Mesendoderm (in vitro differentiated cells): ENCODE results near the gene KCTD6.

Experiments
- DNase-seq: peaks from one replicate; pipeline ENCODE4 v3.0.0; 2013
- H2AK5ac ChIP-seq: 2 replicates; pipeline ENCODE4 v1.6.1; 2013; ENCODE audit warnings: low read length, inconsistent platforms
- H2BK120ac ChIP-seq: 2 replicates; pipeline ENCODE4 v1.6.1; 2013; ENCODE audit warnings: low read depth, mild to moderate bottlenecking, low read length, moderate library complexity, mixed read lengths
- H2BK15ac ChIP-seq: replicated peaks from 2 replicates; pipeline ENCODE4 v1.6.1; 2013; ENCODE audit warnings: low read depth, mild to moderate bottlenecking, moderate library complexity
- H2BK5ac ChIP-seq: 2 replicates; pipeline ENCODE4 v1.6.1; 2013; ENCODE audit warnings: low read length, inconsistent platforms
- H3K18ac ChIP-seq: 2 replicates; pipeline ENCODE4 v1.6.1; 2013; ENCODE audit warnings: mild to moderate bottlenecking, low read length, mixed read lengths
- H3K23ac ChIP-seq: one replicate; pipeline ENCODE4 v1.6.1; 2013; ENCODE audit warnings: low read length
- H3K27ac ChIP-seq: 2 replicates; pipeline ENCODE4 v1.5.1; 2013; ENCODE audit warnings: low read depth, mild to moderate bottlenecking, inconsistent platforms, low read length, moderate library complexity
- H3K27me3 ChIP-seq: 2 replicates; pipeline ENCODE4 v1.6.1; 2013; ENCODE audit warnings: low read length, control low read depth, mild to moderate bottlenecking, inconsistent platforms; ENCODE audit not compliant: insufficient read depth, poor library complexity
- H3K36me3 ChIP-seq: 2 replicates; pipeline ENCODE4 v1.6.1; 2013; ENCODE audit warnings: low read length, inconsistent platforms; ENCODE audit not compliant: control insufficient read depth, insufficient read depth
- H3K4ac ChIP-seq: one replicate; pipeline ENCODE4 v1.6.1; 2013; ENCODE audit warnings: low read depth, mild to moderate bottlenecking, low read length, moderate library complexity
- H3K4me1 ChIP-seq: 2 replicates; pipeline ENCODE4 v1.6.1; 2013; ENCODE audit warnings: low read depth, low read length, inconsistent platforms; ENCODE audit not compliant: control insufficient read depth
- H3K4me2 ChIP-seq: 2 replicates; pipeline ENCODE4 v1.6.1; 2013; ENCODE audit warnings: low read length
- H3K4me3 ChIP-seq: 2 replicates; pipeline ENCODE4 v1.5.1; 2013; ENCODE audit warnings: mild to moderate bottlenecking, low read length
- H3K56ac ChIP-seq: one replicate; pipeline ENCODE4 v1.6.1; 2013; ENCODE audit warnings: low read length
- H3K79me1 ChIP-seq: 2 replicates; pipeline ENCODE4 v1.6.1; 2013; ENCODE audit warnings: low read length, inconsistent platforms
- H3K79me2 ChIP-seq: 2 replicates; pipeline ENCODE4 v1.6.1; 2013; ENCODE audit warnings: mild to moderate bottlenecking, low read length; ENCODE audit not compliant: control insufficient read depth, insufficient read depth
- H3K9ac ChIP-seq: 2 replicates; pipeline ENCODE4 v1.6.1; 2013; ENCODE audit warnings: low read length, inconsistent platforms
- H4K5ac ChIP-seq: one replicate; pipeline ENCODE4 v1.6.1; 2013; ENCODE audit warnings: low read length
- H4K8ac ChIP-seq: one replicate; pipeline ENCODE4 v1.6.1; 2013; ENCODE audit warnings: low read depth, mild to moderate bottlenecking, control low read depth, low read length, moderate library complexity
- WGBS: extraction: QIAGEN DNeasy Blood & Tissue Kit; methylation state at CpG from one replicate; pipeline ENCODE4 v1.1.7; 2013; ENCODE audit warnings: low lambda C conversion rate, missing lambda C conversion rate; ENCODE audit not compliant: insufficient coverage; ENCODE audit errors: extremely low coverage; 5-methylcytosine and 5-hydroxymethylcytosine counted together

KCTD6 gene

DNA sequence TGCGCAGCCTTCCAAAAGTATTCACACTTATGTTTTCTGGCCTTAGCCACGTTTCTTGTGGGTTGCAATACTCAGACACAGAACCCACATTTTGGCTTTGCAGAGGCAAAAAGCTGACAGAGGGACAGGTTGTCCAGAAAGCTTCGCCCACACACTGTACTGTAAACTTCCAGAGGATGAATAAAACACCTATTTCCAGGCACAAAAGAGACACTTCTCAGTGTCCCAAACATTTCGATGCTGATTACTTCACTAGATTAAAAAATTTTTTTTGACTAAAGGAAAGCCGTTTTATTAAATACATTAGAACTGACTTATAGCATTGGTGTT lies 28.0 kb upstream of the KCTD6 start:
- no peak overlapping the region for H3K4me2 ChIP-seq
- H3K4ac ChIP-seq, result no peak overlapping the region
- no peaks in the 10 kb centered on the region for H3K79me1 ChIP-seq
- no peak overlapping the region for H4K8ac ChIP-seq
- DNase-seq, result no peak
- H3K9ac ChIP-seq, result no peak overlapping the region
- no peak overlapping the region for H3K18ac ChIP-seq
- no peak overlapping the region for H2BK15ac ChIP-seq
- H3K4me3 ChIP-seq, result no peak overlapping the region
- peaks cover 2% of the 10 kb centered on the region for H3K4me1 ChIP-seq
- no peaks in the 10 kb centered on the region for H3K79me2 ChIP-seq
- no peaks in the 10 kb centered on the region for H3K27me3 ChIP-seq
- no peak overlapping the region for H3K23ac ChIP-seq
- H3K27ac ChIP-seq, result no peak overlapping the region
- H2AK5ac ChIP-seq, result no peak overlapping the region
- no peaks in the 10 kb centered on the region for H3K36me3 ChIP-seq
- WGBS, result no CpG with 5 or more reads among the region's 5 CpGs
- no peak overlapping the region for H2BK5ac ChIP-seq
- no peak overlapping the region for H2BK120ac ChIP-seq
- no peak overlapping the region for H4K5ac ChIP-seq
- no peak overlapping the region for H3K56ac ChIP-seq

DNA sequence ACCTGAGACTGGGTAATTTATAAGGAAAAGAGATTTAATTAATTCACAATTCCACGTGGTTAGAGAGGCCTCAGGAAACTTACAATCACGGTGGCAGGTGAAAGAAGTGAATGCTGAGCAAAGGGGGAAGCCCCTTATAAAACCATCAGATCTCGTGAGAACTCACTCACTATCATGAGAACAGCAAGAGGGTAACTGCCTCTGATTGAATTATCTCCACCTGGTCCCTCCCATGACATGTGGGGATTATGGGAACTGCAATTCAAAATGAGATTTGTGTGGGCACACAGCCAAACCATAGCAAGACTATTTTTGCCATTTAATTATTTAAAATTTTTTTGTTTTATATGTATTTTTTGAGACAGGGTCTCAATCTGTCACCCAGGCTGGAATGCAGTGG lies 27.0 kb upstream of the KCTD6 start:
- Histone ChIP-seq H3K4me3 (no peak overlapping the region), H3K4ac (no peak overlapping the region), H3K56ac (no peak overlapping the region), H2BK5ac (no peak overlapping the region), H4K8ac (no peak overlapping the region), H3K4me1 (peaks cover 2% of the 10 kb centered on the region), H3K79me2 (no peaks in the 10 kb centered on the region), H2BK120ac (no peak overlapping the region), H3K18ac (no peak overlapping the region), H3K79me1 (no peaks in the 10 kb centered on the region), H2AK5ac (no peak overlapping the region), H3K36me3 (no peaks in the 10 kb centered on the region), H3K23ac (no peak overlapping the region), H3K4me2 (no peak overlapping the region), H3K27ac (no peak overlapping the region), H3K9ac (no peak overlapping the region), H3K27me3 (no peaks in the 10 kb centered on the region), H2BK15ac (no peak overlapping the region), H4K5ac (no peak overlapping the region)
- DNase-seq, result no peak
- WGBS, result no CpG with 5 or more reads among the region's 3 CpGs

- H4K8ac ChIP-seq, result no peak overlapping the region
- H3K9ac ChIP-seq, result no peak overlapping the region
- no peaks in the 10 kb centered on the region for H3K79me2 ChIP-seq
- H2BK120ac ChIP-seq, result no peak overlapping the region
- H3K4me1 ChIP-seq, result peaks cover 16% of the 10 kb centered on the region
- no peak overlapping the region for H3K4ac ChIP-seq
- H3K18ac ChIP-seq, result no peak overlapping the region
- peak overlapping the region; percentile 5 for H3K56ac ChIP-seq
- H3K79me1 ChIP-seq, result no peaks in the 10 kb centered on the region
- no CpG with 5 or more reads among the region's 4 CpGs for WGBS
- H2BK15ac ChIP-seq, result no peak overlapping the region
- no peaks in the 10 kb centered on the region for H3K36me3 ChIP-seq
- no peak overlapping the region for H3K4me3 ChIP-seq
- no peak overlapping the region for H3K23ac ChIP-seq
- H2AK5ac ChIP-seq, result no peak overlapping the region
- no peak overlapping the region for H4K5ac ChIP-seq
- H3K27ac ChIP-seq, result no peak overlapping the region
- H3K4me2 ChIP-seq, result no peak overlapping the region
- no peaks in the 10 kb centered on the region for H3K27me3 ChIP-seq
- DNase-seq, result peak; percentile 34
- H2BK5ac ChIP-seq, result no peak overlapping the region
Measured at GRCh38 chr3:58466899-58467563, 24.9 kb upstream of the KCTD6 start.

DNA sequence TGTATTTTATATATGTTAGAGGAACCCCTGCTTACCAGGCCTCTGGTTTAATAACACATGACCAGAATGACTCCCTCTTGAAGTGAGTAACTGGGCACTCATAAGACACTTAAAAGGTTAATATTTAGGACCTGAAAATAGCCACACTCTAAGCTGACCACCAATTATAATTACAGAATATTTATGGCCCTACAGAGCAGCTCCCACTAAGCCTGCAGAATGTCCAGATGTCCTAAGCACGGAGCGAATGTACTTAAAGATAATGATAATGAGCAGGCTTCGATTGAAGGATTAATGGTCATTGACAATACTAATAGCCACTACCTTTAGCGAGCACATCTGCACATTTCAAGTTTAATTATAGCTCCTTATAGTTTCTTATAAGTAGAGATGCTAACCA lies 22.8 kb upstream of the KCTD6 start:
- no CpG with 5 or more reads among the region's 4 CpGs for WGBS
- H2BK120ac ChIP-seq, result no peak overlapping the region
- H3K9ac ChIP-seq, result no peak overlapping the region
- no peaks in the 10 kb centered on the region for H3K79me1 ChIP-seq
- no peak overlapping the region for H3K23ac ChIP-seq
- H4K5ac ChIP-seq, result no peak overlapping the region
- H3K4ac ChIP-seq, result no peak overlapping the region
- H3K56ac ChIP-seq, result no peak overlapping the region
- no peak overlapping the region for H2AK5ac ChIP-seq
- no peak overlapping the region for H3K4me3 ChIP-seq
- no peaks in the 10 kb centered on the region for H3K79me2 ChIP-seq
- no peak overlapping the region for H3K27ac ChIP-seq
- H3K18ac ChIP-seq, result no peak overlapping the region
- H3K27me3 ChIP-seq, result no peaks in the 10 kb centered on the region
- peaks cover 16% of the 10 kb centered on the region for H3K4me1 ChIP-seq
- no peak overlapping the region for H3K4me2 ChIP-seq
- H2BK15ac ChIP-seq, result no peak overlapping the region
- no peaks in the 10 kb centered on the region for H3K36me3 ChIP-seq
- H2BK5ac ChIP-seq, result no peak overlapping the region
- H4K8ac ChIP-seq, result no peak overlapping the region
- no peak for DNase-seq

DNA sequence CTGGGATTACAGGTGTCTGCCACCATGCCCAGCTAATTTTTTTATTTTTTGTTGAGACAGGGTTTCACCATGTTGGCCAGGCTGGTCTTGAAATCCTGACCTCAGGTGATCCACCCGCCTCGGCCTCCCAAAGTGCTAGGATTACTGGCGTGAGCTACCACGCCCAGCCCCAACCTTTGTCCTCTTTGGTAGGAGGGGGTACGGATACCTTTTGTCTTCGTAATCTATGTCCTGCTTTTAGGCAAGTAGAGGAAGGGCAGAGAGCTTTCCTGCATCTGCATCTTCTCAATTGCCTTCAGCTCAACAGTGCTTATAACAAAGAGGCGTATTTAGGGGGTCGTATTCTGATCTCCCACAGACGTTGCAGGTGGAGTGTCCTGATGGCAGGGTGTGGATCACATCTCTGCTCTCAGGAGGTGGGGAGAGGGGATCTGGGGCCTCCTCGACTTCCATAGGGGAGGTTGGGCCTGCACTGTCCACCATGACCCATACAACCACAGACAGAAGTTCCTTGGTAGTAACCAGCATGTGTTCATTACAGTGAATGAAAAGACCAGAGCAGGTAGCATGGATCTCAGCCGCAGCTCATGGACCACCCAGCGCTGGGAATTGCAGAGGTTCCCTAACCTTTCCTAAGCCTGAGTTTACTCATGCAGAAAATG lies 21.4 kb upstream of the KCTD6 start:
- peak overlapping the region; percentile 59 for H2BK5ac ChIP-seq
- whole genome bisulfite sequencing, result no CpG with 5 or more reads among the region's 12 CpGs
- H3K27me3 ChIP-seq, result no peaks in the 10 kb centered on the region
- no peak overlapping the region for H3K4me3 ChIP-seq
- peak overlapping the region; percentile 79 for H2AK5ac ChIP-seq
- H3K4me1 ChIP-seq, result peaks cover 21% of the 10 kb centered on the region
- no peak overlapping the region for H2BK120ac ChIP-seq
- H3K4ac ChIP-seq, result peak overlapping the region; percentile 47
- no peak overlapping the region for H3K4me2 ChIP-seq
- no peaks in the 10 kb centered on the region for H3K36me3 ChIP-seq
- no peak for DNase-seq
- H4K5ac ChIP-seq, result no peak overlapping the region
- H3K79me1 ChIP-seq, result no peaks in the 10 kb centered on the region
- H4K8ac ChIP-seq, result no peak overlapping the region
- H3K23ac ChIP-seq, result no peak overlapping the region
- no peak overlapping the region for H3K9ac ChIP-seq
- no peaks in the 10 kb centered on the region for H3K79me2 ChIP-seq
- H2BK15ac ChIP-seq, result no peak overlapping the region
- peak overlapping the region; percentile 5 for H3K18ac ChIP-seq
- no peak overlapping the region for H3K27ac ChIP-seq
- peak overlapping the region; percentile 45 for H3K56ac ChIP-seq
